HG03135 (cell line): ENCODE results near the gene CBLB.

Experiments used
- ATAC-seq: cut with Tn5 transposase; IDR thresholded peaks from one replicate; pipeline ENCODE4 v1.9.1; 2021; ENCODE audit warnings: mild to moderate bottlenecking, moderate library complexity; ENCODE audit not compliant: unreplicated experiment

Gene CBLB

GRCh38 chr3:105715372-105715771 is 153.4 kb downstream of the CBLB start:
- no peak for ATAC-seq

GRCh38 chr3:105714453-105714852 is 154.4 kb downstream of the CBLB start:
- ATAC-seq = no peak

GRCh38 chr3:105708980-105709379 is 159.8 kb downstream of the CBLB start:
- no peak for ATAC-seq

GRCh38 chr3:105707009-105707408 is 161.8 kb downstream of the CBLB start:
- ATAC-seq = no peak

GRCh38 chr3:105704726-105705410 is 163.9 kb downstream of the CBLB start:
- no peak for ATAC-seq

GRCh38 chr3:105700575-105700974 is 168.2 kb downstream of the CBLB start:
- ATAC-seq = no peak

GRCh38 chr3:105691633-105692032 is 177.2 kb downstream of the CBLB start:
- no peak for ATAC-seq

GRCh38 chr3:105691053-105691452 is 177.8 kb downstream of the CBLB start:
- ATAC-seq = no peak

GRCh38 chr3:105688821-105689220 is 180.0 kb downstream of the CBLB start:
- no peak for ATAC-seq

GRCh38 chr3:105686278-105686897 is 182.4 kb downstream of the CBLB start:
- no peak for ATAC-seq

- no peak for ATAC-seq
Measured at GRCh38 chr3:105679951-105680350, 188.9 kb downstream of the CBLB start.

- no peak for ATAC-seq
Measured at GRCh38 chr3:105678017-105678416, 190.8 kb downstream of the CBLB start.

GRCh38 chr3:105676621-105677300 is 192.1 kb downstream of the CBLB start:
- no peak for ATAC-seq

- no peak for ATAC-seq
Measured at GRCh38 chr3:105674437-105675065, 194.3 kb downstream of the CBLB start.

- ATAC-seq = no peak
Measured at GRCh38 chr3:105672996-105673395, 195.8 kb downstream of the CBLB start.

- no peak for ATAC-seq
Measured at GRCh38 chr3:105662306-105662705, 206.5 kb downstream of the CBLB start.

GRCh38 chr3:105661461-105661860 is 207.4 kb downstream of the CBLB start:
- no peak for ATAC-seq

GRCh38 chr3:105656651-105657504 is 211.9 kb downstream of the CBLB start:
- ATAC-seq = no peak

GRCh38 chr3:105653868-105654267 is 214.9 kb downstream of the CBLB start:
- no peak for ATAC-seq

- ATAC-seq = no peak
Measured at GRCh38 chr3:105653166-105653565, 215.6 kb downstream of the CBLB start.

GRCh38 chr3:105649480-105649879 is 219.3 kb downstream of the CBLB start:
- ATAC-seq = no peak
